Erythroblast (primary cell): ENCODE results near the gene CBLB.

Experiments used
- GATA1 ChIP-seq: IDR thresholded peaks from 2 replicates; pipeline ENCODE4 v1.6.1; 2011; ENCODE audit warnings: low read depth, mild to moderate bottlenecking, control low read depth, low read length, moderate library complexity
- POLR2A ChIP-seq: IDR thresholded peaks from 2 replicates; pipeline ENCODE4 v1.6.1; 2011; ENCODE audit warnings: mild to moderate bottlenecking, low read length

- TF ChIP-seq POLR2A (no peak), GATA1 (no peak)
Measured at GRCh38 chr3:105813710-105814109, 55.1 kb downstream of the CBLB start.
